B cell (primary cell): ENCODE results near the gene TUBGCP2. TPM values are rescaled to one million over a fixed set of nuclear protein-coding genes. Genes with fewer than 3 reads are reported as not detected.

Experiments
- ATAC-seq: fragments of 200-7000 bp; cut with Tn5 transposase; one replicate; pipeline ENCODE4 v1.10.0; 2021; ENCODE audit warnings: low read depth, mild to moderate bottlenecking, moderate number of reproducible peaks, moderate library complexity
- CTCF ChIA-PET: fragments of 350-600 bp; sonication (Branson Sonifier 250); formaldehyde crosslinking; loops from one replicate; lab custom pipeline; 2021; ENCODE audit warnings: antibody characterized with exemption, inconsistent platforms; lab: Charles Lee
- POLR2A ChIA-PET: fragments of 350-600 bp; sonication (Branson Sonifier 250); formaldehyde crosslinking; loops from one replicate; lab custom pipeline; 2021; ENCODE audit warnings: antibody characterized with exemption; lab: Charles Lee
- DNase-seq: peaks from one replicate; pipeline ENCODE4 v3.0.0; 2013
- H2AFZ ChIP-seq: 2 replicates; pipeline ENCODE4 v1.6.1; 2012; ENCODE audit warnings: mild to moderate bottlenecking, low read depth, low read length; ENCODE audit not compliant: insufficient read depth, poor library complexity, severe bottlenecking
- H3K27ac ChIP-seq, 2 donors: 1 replicate in 1 of 2; 2 replicates in 1 of 2; pipeline ENCODE4 v1.5.1; 2012 to 2013; ENCODE audit warnings: low read length in 2 of 2, mild to moderate bottlenecking in 2 of 2, moderate library complexity in 1 of 2
- H3K27me3 ChIP-seq, 4 experiments: fragments of 200-600 bp in 1 of 4; sonication (generic) in 1 of 4; replicated peaks in 1 of 4; 1 replicate in 2 of 4; 2 replicates in 2 of 4; pipeline versions ENCODE4 v1.6.1 to v1.7.0; 2013 to 2016; ENCODE audit warnings: low read length in 3 of 4, mild to moderate bottlenecking in 2 of 4, mixed read lengths in 1 of 4, moderate library complexity in 1 of 4; ENCODE audit not compliant: insufficient read depth in 4 of 4, control insufficient read depth in 3 of 4; ENCODE audit errors: control extremely low read depth in 1 of 4
- H3K36me3 ChIP-seq, 2 experiments: replicated peaks in 1 of 2; 1 replicate in 1 of 2; 2 replicates in 1 of 2; pipeline versions ENCODE4 v1.6.1 to v1.7.1; 2013; ENCODE audit warnings: low read length in 1 of 2; ENCODE audit not compliant: insufficient read depth in 2 of 2, control insufficient read depth in 1 of 2; ENCODE audit errors: control extremely low read depth in 1 of 2, extremely low read depth in 1 of 2
- H3K4me1 ChIP-seq, 2 donors: fragments of 200-600 bp in 1 of 2; sonication (generic) in 1 of 2; 1 replicate in 1 of 2; 2 replicates in 1 of 2; pipeline versions ENCODE4 v1.5.1 to v1.6.1; 2013 to 2017; ENCODE audit warnings: low read length in 2 of 2; ENCODE audit not compliant: control insufficient read depth in 2 of 2, insufficient read depth in 2 of 2
- H3K4me2 ChIP-seq: replicated peaks from 2 replicates; pipeline ENCODE3; 2012; ENCODE audit warnings: mild to moderate bottlenecking, low read depth, low read length; ENCODE audit not compliant: poor library complexity, severe bottlenecking
- H3K4me3 ChIP-seq, 5 experiments: fragments of 200-600 bp in 1 of 5; sonication (generic) in 1 of 5; 1 replicate in 3 of 5; 2 replicates in 2 of 5; pipeline versions ENCODE4 v1.5.1 to v1.7.0; 2011 to 2016; ENCODE audit warnings: low read length in 4 of 5, mild to moderate bottlenecking in 4 of 5, low read depth in 2 of 5, control low read depth in 1 of 5, moderate library complexity in 1 of 5; ENCODE audit not compliant: insufficient read depth in 1 of 5; ENCODE audit errors: control extremely low read depth in 1 of 5, extremely low read depth in 1 of 5
- H3K79me2 ChIP-seq: fragments of 200-600 bp; sonication (generic); one replicate; pipeline ENCODE4 v1.6.0; 2016; ENCODE audit warnings: low read length; ENCODE audit not compliant: control insufficient read depth, insufficient read depth
- H3K9ac ChIP-seq: fragments of 200-600 bp; sonication (generic); 2 replicates; pipeline ENCODE4 v1.6.1; 2017; ENCODE audit warnings: mild to moderate bottlenecking, low read length, moderate library complexity
- H3K9me3 ChIP-seq, 3 donors: one replicate each; pipeline versions ENCODE4 v1.6.1 to v1.7.1; 2013; ENCODE audit warnings: low read length in 2 of 3; ENCODE audit not compliant: control insufficient read depth in 2 of 3, insufficient read depth in 1 of 3; ENCODE audit errors: control extremely low read depth in 1 of 3
- H4K20me1 ChIP-seq: 2 replicates; pipeline ENCODE4 v1.6.0; 2012; ENCODE audit warnings: mild to moderate bottlenecking, low read length; ENCODE audit not compliant: insufficient read depth, control insufficient read depth, poor library complexity, severe bottlenecking
- H3K27ac Mint-ChIP-seq: one replicate; pipeline ENCODE4 v1.8.0; 2021; ENCODE audit warnings: mixed read lengths
- H3K27me3 Mint-ChIP-seq: one replicate; pipeline ENCODE4 v1.8.0; 2021; ENCODE audit warnings: mixed read lengths
- H3K4me1 Mint-ChIP-seq: one replicate; pipeline ENCODE4 v1.8.0; 2021; ENCODE audit warnings: mixed read lengths
- H3K4me3 Mint-ChIP-seq: one replicate; pipeline ENCODE4 v1.8.0; 2021; ENCODE audit warnings: mixed read lengths
- H3K9me3 Mint-ChIP-seq: one replicate; pipeline ENCODE4 v1.8.0; 2022; ENCODE audit warnings: mixed read lengths; ENCODE audit not compliant: insufficient read depth
- CTCF ChIP-seq: fragments of 200-600 bp; IDR thresholded peaks from one replicate; pipeline ENCODE4 v1.8.0; 2022; ENCODE audit warnings: antibody characterized with exemption, mild to moderate bottlenecking
- EZH2 ChIP-seq: IDR thresholded peaks from 2 replicates; pipeline ENCODE4 v1.6.1; 2012; ENCODE audit warnings: borderline replicate concordance, low read depth, mild to moderate bottlenecking, moderate library complexity, low read length; ENCODE audit not compliant: insufficient read depth, poor library complexity, severe bottlenecking
- WGBS: methylation state at CpG from one replicate; pipeline ENCODE4 v1.1.5; 2013; ENCODE audit warnings: missing lambda C conversion rate; ENCODE audit not compliant: insufficient coverage; 5-methylcytosine and 5-hydroxymethylcytosine counted together
- intact Hi-C: fragments of 100-400 bp; cut with micrococcal nuclease; formaldehyde crosslinking; loops from one replicate; pipeline ENCODE4 v1.10.0; 2022
- polyA plus RNA-seq: library from polyadenylated mRNA; depleted of rRNA; stranded (reverse); fragments of >200 nt; gene quantifications from 2 replicates; pipeline ENCODE4 v1.2.3, GENCODE V29; 2012
- total RNA-seq, 2 donors: library from RNA; stranded (reverse); fragments of 120-200 nt in 1 of 2; gene quantifications; 1 replicate in 1 of 2; 2 replicates in 1 of 2; pipeline versions ENCODE4 v1.2.3 to v1.2.4, GENCODE V29; 2013 to 2022

TUBGCP2 gene
- total and polyA plus RNA-seq, 2 donors (not counting 1 experiment from before 2014, with no cell fraction given) = 50.3 to 90.3 TPM

- H3K27me3 ChIP-seq = peaks cover 0 to 55% (median 40%) of the 10 kb centered on the region in 4 experiments
- no peak overlapping the region for H3K4me3 ChIP-seq
- H3K9me3 Mint-ChIP-seq = no peaks in the 10 kb centered on the region
- no peaks in the 10 kb centered on the region for H3K36me3 ChIP-seq
- no peak overlapping the region for H3K27ac ChIP-seq
- peaks cover 0 to 17% (median 0%) of the 10 kb centered on the region in 3 donors for H3K9me3 ChIP-seq
- no peak overlapping the region for H3K4me3 Mint-ChIP-seq
- ChIA-PET CTCF (interaction anchor here (0.6 to 3.5 kb wide), 11 partner anchors 10 to 280 kb away, joined by 3 to 32 read pairs (median 5); partner anchors contain the start of gene FUOM), POLR2A (interaction anchor here (2.2 kb wide), 1 partner anchor 13 kb away, joined by 26 read pairs; no protein-coding TSS in a partner anchor)
- no peak for ATAC-seq
- no peak overlapping the region for H3K9ac ChIP-seq
- no peak overlapping the region for H3K4me2 ChIP-seq
- peaks cover 26 to 42% of the 10 kb centered on the region in 2 donors for H3K4me1 ChIP-seq
- no peak for TF ChIP-seq EZH2
- peaks cover 44% of the 10 kb centered on the region for H3K27me3 Mint-ChIP-seq
- intact Hi-C loops = loop anchor here (1.0 kb wide), 1 partner anchor 14 kb away; no protein-coding TSS in a partner anchor
- no peaks in the 10 kb centered on the region for H3K79me2 ChIP-seq
- no peaks in the 10 kb centered on the region for H4K20me1 ChIP-seq
- H3K27ac Mint-ChIP-seq = no peak overlapping the region
- 54% methylated on average over 10 of the region's 12 CpGs for WGBS
- H2AFZ ChIP-seq = no peak overlapping the region
- peaks cover 14% of the 10 kb centered on the region for H3K4me1 Mint-ChIP-seq
- DNase-seq = no peak
These were observed 19.1 kb upstream of the TUBGCP2 start for GRCh38 chr10:133327651-133328357.

GRCh38 chr10:133326745-133327650, 18.3 kb upstream of the TUBGCP2 start:
- no peak overlapping the region for H3K27ac ChIP-seq
- Mint-ChIP-seq H3K27ac (no peak overlapping the region), H3K4me3 (no peak overlapping the region), H3K9me3 (no peaks in the 10 kb centered on the region), H3K4me1 (peaks cover 14% of the 10 kb centered on the region), H3K27me3 (peaks cover 44% of the 10 kb centered on the region)
- ChIA-PET CTCF (interaction anchor here (0.6 to 3.5 kb wide), 5 partner anchors 12 to 281 kb away, joined by 3 to 21 read pairs (median 4); no protein-coding TSS in a partner anchor), POLR2A (interaction anchor here (0.7 to 2.2 kb wide), 2 partner anchors 11 to 12 kb away, joined by 3 to 26 read pairs; no protein-coding TSS in a partner anchor)
- ATAC-seq (no peak), DNase-seq (no peak)
- H3K4me3 ChIP-seq = no peak overlapping the region
- H3K4me1 ChIP-seq = peaks cover 26 to 42% of the 10 kb centered on the region in 2 donors
- peaks cover 0 to 55% (median 40%) of the 10 kb centered on the region in 4 experiments for H3K27me3 ChIP-seq
- H3K4me2 ChIP-seq = no peak overlapping the region
- H3K79me2 ChIP-seq = no peaks in the 10 kb centered on the region
- no peak overlapping the region for H3K9ac ChIP-seq
- TF ChIP-seq CTCF (no peak), EZH2 (no peak)
- H3K36me3 ChIP-seq = no peaks in the 10 kb centered on the region
- 43% methylated on average over 25 of the region's 28 CpGs for WGBS
- H3K9me3 ChIP-seq = peaks cover 0 to 17% (median 0%) of the 10 kb centered on the region in 3 donors
- no peak overlapping the region for H2AFZ ChIP-seq
- intact Hi-C loops = no loop called here
- no peaks in the 10 kb centered on the region for H4K20me1 ChIP-seq
